IPS-NIHi11 (cell line): ENCODE data around the gene KCTD17.

Experiments used
- DNase-seq: peaks from one replicate; pipeline ENCODE4 v3.0.0; 2012; ENCODE audit warnings: mixed read lengths, low spot score

Gene KCTD17

GRCh38 chr22:37051391-37052385 is at the start of gene KCTD17:
Gene KCTD17, plus strand, starts transcription at chr22:37051742. Its CDS starts 19 bp downstream, at chr22:37051761.
- DNase-seq, result peak; percentile 95

GRCh38 chr22:37001826-37002225 is 49.7 kb upstream of the KCTD17 start:
- DNase-seq, result no peak

- DNase-seq, result no peak
Measured at GRCh38 chr22:37002633-37003032, 48.9 kb upstream of the KCTD17 start.

- DNase-seq, result peak; percentile 70
Measured at GRCh38 chr22:37007651-37008050, 43.9 kb upstream of the KCTD17 start.

GRCh38 chr22:37008365-37008764 is 43.2 kb upstream of the KCTD17 start:
- no peak for DNase-seq

- no peak for DNase-seq
Measured at GRCh38 chr22:37009490-37009889, 42.1 kb upstream of the KCTD17 start.

GRCh38 chr22:37010174-37010573 is 41.4 kb upstream of the KCTD17 start:
- no peak for DNase-seq

GRCh38 chr22:37010976-37011375 is 40.6 kb upstream of the KCTD17 start:
- no peak for DNase-seq

GRCh38 chr22:37011472-37011871 is 40.1 kb upstream of the KCTD17 start:
- no peak for DNase-seq

GRCh38 chr22:37012262-37012904 is 39.2 kb upstream of the KCTD17 start:
- DNase-seq, result no peak

GRCh38 chr22:37012956-37013355 is 38.6 kb upstream of the KCTD17 start:
- no peak for DNase-seq

- DNase-seq, result no peak
Measured at GRCh38 chr22:37014415-37014806, 37.1 kb upstream of the KCTD17 start.

GRCh38 chr22:37014835-37015586 is 36.5 kb upstream of the KCTD17 start:
- DNase-seq, result no peak

GRCh38 chr22:37015587-37015878 is 36.0 kb upstream of the KCTD17 start:
- no peak for DNase-seq

GRCh38 chr22:37016134-37016910 is 35.2 kb upstream of the KCTD17 start:
- no peak for DNase-seq

- no peak for DNase-seq
Measured at GRCh38 chr22:37017356-37017755, 34.2 kb upstream of the KCTD17 start.

- no peak for DNase-seq
Measured at GRCh38 chr22:37018086-37018814, 33.3 kb upstream of the KCTD17 start.

- peak; percentile 64 for DNase-seq
Measured at GRCh38 chr22:37018815-37019308, 32.7 kb upstream of the KCTD17 start.

- DNase-seq, result peak; percentile 91
Measured at GRCh38 chr22:37019309-37020191, 32.0 kb upstream of the KCTD17 start, which contains the start of the genes MPST and TST. Gene MPST, plus strand, starts transcription at chr22:37019742. Its CDS starts 95 bp downstream, at chr22:37019837. Gene TST, minus strand, starts transcription at chr22:37019447. Its CDS starts 715 bp downstream, at chr22:37018732.

GRCh38 chr22:37020192-37020479 is 31.4 kb upstream of the KCTD17 start:
- DNase-seq, result no peak
